NCI-H1048 (cell line): ENCODE measurements around the gene LGI4.

Experiments
- DNase-seq: peaks from one replicate; lab custom pipeline; 2025; lab: John Stamatoyannopoulos, UW

Gene LGI4

DNA sequence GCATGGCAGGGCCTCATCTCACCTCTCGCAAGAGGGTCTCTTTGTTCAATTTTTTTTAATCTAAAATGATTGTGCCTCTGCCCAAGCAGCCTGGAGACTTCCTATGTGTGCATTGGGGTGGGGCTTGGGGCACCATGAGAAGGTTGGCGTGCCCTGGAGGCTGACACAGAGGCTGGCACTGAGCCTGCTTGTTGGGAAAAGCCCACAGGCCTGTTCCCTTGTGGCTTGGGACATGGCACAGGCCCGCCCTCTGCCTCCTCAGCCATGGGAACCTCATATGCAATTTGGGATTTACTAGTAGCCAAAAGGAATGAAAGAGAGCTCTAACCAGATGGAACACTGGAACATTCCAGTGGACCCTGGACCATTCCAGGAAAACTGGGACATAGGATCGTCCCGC lies 11.3 kb downstream of the LGI4 start:
- DNase-seq: no peak

DNA sequence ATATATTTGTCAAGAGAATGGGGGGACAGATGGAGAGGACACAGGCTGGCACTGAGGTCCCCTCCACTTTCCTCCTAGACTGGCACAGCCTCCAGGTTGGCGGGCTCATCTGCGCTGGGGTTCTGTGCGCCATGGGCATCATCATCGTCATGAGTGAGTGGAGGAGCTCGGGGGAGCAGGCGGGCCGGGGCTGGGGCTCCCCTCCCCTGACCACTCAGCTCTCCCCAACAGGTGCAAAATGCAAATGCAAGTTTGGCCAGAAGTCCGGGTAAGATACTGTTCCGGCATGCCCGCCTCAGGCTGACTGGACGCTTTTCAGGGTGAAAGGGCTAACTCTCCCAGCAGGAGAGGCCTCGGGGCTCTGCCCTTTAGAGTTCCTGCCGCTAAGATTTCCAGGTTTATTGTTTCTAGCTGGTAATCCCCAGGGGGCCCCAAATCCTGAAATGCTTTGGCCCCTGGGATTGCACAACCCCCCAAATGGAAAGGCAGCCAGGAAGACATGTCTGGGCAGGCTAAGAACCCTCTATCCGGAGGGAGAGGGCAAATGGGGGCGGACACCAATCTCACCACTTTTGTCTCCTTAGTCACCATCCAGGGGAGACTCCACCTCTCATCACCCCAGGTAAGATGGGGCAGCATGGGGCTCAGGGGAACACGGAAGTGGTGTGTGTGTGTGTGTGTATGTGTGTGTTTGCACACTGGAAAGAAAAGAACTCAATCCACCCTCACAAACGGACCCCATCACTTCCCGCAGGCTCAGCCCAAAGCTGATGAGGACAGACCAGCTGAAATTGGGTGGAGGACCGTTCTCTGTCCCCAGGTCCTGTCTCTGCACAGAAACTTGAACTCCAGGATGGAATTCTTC lies 11.9 kb downstream of the LGI4 start:
- DNase-seq: no peak

GRCh38 chr19:35120898-35121297 lies 14.0 kb downstream of the LGI4 start:
- DNase-seq: no peak

GRCh38 chr19:35120492-35120891 lies 14.4 kb downstream of the LGI4 start:
- DNase-seq: no peak

GRCh38 chr19:35119578-35120155 lies 15.2 kb downstream of the LGI4 start:
- no peak for DNase-seq

GRCh38 chr19:35119091-35119490 lies 15.8 kb downstream of the LGI4 start:
- no peak for DNase-seq

DNA sequence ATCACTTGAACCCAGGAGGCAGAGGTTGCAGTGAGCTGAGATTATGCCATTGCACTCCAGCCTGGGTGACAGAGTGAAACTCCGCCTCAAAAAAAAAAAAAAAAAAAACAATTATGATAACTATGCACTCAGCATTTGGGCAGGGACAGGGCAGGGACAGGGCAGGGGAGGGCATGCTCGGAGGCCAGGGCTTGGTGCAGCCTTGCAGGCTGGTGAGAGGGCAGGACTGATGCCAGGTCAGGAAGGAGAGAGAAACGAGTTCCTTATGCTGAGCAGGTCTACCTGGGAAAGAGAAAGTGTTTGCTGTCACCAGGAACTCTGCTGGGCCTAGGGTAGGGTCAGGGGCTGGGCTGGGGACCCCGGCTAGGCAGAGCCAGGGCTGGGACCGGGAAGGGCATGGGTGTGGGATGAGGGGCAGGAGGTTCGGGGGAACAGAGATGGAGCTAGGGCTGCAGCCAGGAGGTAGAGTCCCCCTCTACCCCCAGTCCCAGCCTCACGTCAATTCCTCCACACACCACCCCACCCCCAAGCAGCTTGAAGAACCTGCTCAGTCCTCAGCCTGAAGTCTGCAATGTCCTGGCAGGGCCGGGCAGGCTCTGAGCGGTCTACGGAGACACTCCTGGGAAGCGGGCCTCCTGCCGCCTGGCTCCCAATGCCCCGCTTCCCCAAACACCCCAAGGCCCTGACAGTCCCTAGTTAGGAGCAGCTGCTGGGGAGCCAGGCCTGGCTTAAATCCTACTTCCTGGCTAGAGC lies 16.4 kb downstream of the LGI4 start:
- DNase-seq: no peak

GRCh38 chr19:35117799-35118198 lies 17.1 kb downstream of the LGI4 start:
- no peak for DNase-seq

DNA sequence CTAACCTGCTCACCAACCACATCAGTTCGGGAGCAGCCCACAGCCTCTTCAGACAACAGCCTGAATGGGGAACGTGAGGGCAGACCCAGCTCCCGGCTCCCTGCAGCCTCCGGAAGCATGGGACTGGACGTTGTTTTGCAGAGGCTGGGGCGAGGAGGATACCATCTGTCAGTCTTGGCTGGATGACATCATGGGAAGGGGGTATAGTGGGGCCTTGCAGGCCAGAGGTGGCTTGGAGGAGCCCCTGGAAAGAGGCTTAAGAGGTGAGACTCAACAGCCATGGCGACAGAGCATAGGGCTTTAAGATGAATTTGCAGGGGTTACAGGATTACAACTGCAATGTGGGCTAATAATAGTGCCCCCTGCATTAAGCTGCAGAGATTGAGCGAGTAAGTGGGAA lies 17.7 kb downstream of the LGI4 start:
- no peak for DNase-seq

GRCh38 chr19:35116072-35116801 lies 18.6 kb downstream of the LGI4 start:
- DNase-seq: no peak

- no peak for DNase-seq
These were observed 19.5 kb downstream of the LGI4 start, which contains the start of gene FXYD3 for GRCh38 chr19:35115177-35115951. Gene FXYD3 (plus strand): TSS chr19:35115823. CDS start chr19:35119377, 3,554 bp downstream.

DNA sequence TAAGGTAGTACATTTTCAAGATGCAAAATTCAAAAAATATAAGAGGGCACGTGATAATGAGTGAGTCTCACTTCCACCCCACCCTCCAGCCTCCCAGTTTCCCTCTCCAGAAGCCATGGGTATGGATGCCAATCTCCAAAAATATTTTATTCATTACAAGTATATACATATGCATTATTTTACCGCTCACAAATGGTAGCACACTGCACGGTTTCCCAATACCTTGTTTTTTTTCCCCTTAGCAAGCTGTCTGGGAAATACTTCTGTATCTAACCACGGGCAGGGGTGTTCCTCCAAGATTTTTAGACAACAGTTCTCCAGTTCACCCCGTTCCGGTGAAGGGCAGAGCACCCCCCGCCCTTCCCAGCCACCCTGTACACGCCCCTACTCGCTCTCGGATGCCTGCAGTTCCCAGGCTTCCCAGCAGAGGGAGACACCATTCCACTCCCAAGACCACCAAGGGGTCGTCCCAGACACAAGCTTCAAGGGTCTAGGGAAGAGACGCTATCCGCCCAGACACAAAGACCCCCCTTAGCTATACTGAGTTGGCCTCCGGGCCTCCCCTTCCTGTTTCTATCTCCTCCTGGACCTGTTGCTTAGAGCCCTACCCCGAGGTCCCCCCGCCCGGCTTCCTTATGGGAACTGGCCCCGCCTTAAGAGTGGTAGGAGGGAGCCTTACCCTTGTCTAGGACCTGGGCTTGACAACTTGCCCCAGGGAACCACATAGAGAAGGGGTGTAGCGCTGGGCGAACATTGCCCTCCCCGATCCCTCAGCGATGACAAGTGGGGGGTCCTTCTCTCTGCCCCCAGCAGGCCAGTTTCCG lies 20.3 kb downstream of the LGI4 start:
- peak; percentile 29 for DNase-seq

DNA sequence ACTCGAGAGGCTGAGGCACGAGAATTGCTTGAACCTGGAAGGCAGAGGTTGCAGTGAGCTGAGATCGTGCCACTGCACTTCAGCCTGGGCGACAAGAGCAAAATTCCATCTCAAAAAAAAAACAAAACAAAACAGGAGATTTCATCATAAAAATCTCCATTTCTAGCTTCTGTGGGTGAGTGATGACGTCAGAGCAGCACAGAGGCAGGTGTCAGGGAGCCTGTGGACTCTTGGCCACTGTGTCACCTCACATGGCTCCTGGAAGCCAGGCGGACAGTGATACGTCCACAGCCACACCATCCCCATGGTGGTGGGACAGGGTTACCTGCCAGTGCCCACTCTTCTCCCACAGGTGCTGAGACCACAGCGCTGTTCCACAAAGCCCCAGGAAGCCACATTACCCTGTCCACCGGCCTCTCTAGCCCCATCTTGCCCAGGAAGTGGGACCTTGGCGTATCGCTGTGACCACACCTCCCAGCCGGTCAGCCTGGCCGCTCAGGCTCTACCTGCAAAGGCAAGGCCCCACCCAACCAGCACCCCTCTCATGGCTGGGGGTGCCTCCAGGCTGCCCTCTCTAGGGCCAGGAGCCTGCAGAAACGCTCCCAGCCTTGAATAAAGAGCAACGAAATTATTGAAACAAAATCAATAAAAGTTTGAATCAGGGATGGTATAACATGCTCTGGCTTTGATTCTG lies 21.7 kb downstream of the LGI4 start:
- no peak for DNase-seq

GRCh38 chr19:35110974-35111373 lies 23.9 kb downstream of the LGI4 start:
- no peak for DNase-seq

GRCh38 chr19:35109395-35110112 lies 25.3 kb downstream of the LGI4 start:
- DNase-seq: no peak

GRCh38 chr19:35108730-35109129 lies 26.1 kb downstream of the LGI4 start:
- no peak for DNase-seq

- no peak for DNase-seq
These were observed 27.3 kb downstream of the LGI4 start for GRCh38 chr19:35107545-35107944.

DNA sequence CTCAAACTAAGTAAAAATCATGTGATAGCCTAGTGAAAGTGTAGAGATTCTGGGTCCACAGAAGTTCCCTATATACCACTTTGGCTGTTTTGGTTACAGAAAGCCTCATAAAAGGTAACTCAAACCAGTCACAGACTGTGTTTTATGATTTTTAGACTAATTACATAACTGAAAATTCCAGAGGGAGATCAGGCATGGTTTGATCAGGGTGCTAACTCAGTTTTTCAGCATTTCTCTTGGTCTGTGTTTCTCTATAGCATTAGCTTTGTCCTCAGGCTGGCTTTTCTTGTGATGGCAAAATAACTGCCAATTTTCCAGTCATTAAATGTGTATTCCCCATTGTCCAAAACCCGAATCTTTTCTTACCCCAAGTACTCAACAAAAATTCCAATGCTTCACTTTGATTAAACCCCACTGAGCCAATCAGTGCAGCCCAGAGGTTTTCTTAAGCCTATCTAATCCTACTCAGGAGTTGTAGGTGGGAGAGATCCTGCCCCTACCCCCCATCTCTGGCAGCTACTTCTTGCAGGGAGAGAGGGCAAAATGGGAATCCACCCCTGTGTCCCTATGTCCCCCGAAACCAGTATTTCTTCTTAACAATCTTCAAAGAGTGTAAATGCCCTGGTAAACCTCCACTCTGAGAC lies 27.8 kb downstream of the LGI4 start:
- DNase-seq: no peak

- no peak for DNase-seq
These were observed 28.6 kb downstream of the LGI4 start for GRCh38 chr19:35106291-35106583.
